Measurements from ENCODE around the gene FAH. TPM values are rescaled to one million over a fixed set of nuclear protein-coding genes. Genes with fewer than 3 reads are reported as not detected.
A peak's percentile ranks its signal among the peaks of the same experiment; 100 is the strongest.

The FAH gene
- total and polyA plus RNA-seq, 9 of the 15 experiments (the other 6 are each of a cell fraction or from before 2014, with no cell fraction given) = 66.8 to 310 (median 103) TPM

- intact Hi-C loops (cut with micrococcal nuclease) = no loop called here
- H3K27ac ChIP-seq (ENCODE audit: extremely low read depth, low read depth, low read length) = peak overlapping the region; percentile 2; the same call in 1 of the 3 replicates
- in situ Hi-C loops (cut with MboI) = no loop called here
- BruUV-seq (replicated peaks) = no TSS peak
- H3K4me3 ChIP-seq = no peak overlapping the region
- H3K4me1 ChIP-seq (replicated peaks in 1 of 2; ENCODE audit: control insufficient read depth in 2 of 2, insufficient read depth in 2 of 2, low read length in 2 of 2) = peaks cover 0 to 8% of the 10 kb centered on the region in 2 experiments; a peak in 2 of 5 replicates
- peak; percentile 60 for ATAC-seq
- ChIA-PET POLR2A (interaction anchor here (0.8 to 1.2 kb wide), 2 partner anchors 21 to 128 kb away, joined by 3 to 7 read pairs; no protein-coding TSS in a partner anchor), CTCF (ENCODE audit: low intra/inter-chr PET ratio) (no interaction called here)
- H3K9me1 ChIP-seq (ENCODE audit: control insufficient read depth, insufficient read depth, low read length) = no peaks in the 10 kb centered on the region
- H3K79me2 ChIP-seq (ENCODE audit: control insufficient read depth, insufficient read depth, low read length) = peaks cover 66% of the 10 kb centered on the region
- no peak overlapping the region for H3K9ac ChIP-seq (ENCODE audit: insufficient read depth in 1 of 2, low read depth in 2 of 2, low read length in 2 of 2)
- H3K36me3 ChIP-seq (ENCODE audit: control insufficient read depth, insufficient read depth, low read length) = no peaks in the 10 kb centered on the region; the same call in 2 of the 3 replicates
- TF ChIP-seq SPI1 (IDR thresholded peaks at IDR 0.05; ENCODE audit: borderline replicate concordance, low read depth, low read length) (peak; percentile 94), RBM25 (IDR thresholded peaks at IDR 0.05; ENCODE audit: low read depth, low read length, severe bottlenecking) (no peak)
- whole genome bisulfite sequencing (ENCODE audit: insufficient coverage, low coverage, missing lambda C conversion rate) = 43% methylated on average over 3 of the region's 3 CpGs
- no peak overlapping the region for H2AFZ ChIP-seq (ENCODE audit: low read depth, low read length)
- no peak for DNase-seq (ENCODE audit: extremely low read depth in 1 of 4, low spot score in 3 of 4)
- no peaks in the 10 kb centered on the region for H3K9me3 ChIP-seq (replicated peaks; ENCODE audit: control insufficient read depth, insufficient read depth, low read depth, low read length)
- H4K20me1 ChIP-seq (replicated peaks; ENCODE audit: control insufficient read depth, insufficient read depth, low read length) = peaks cover 5% of the 10 kb centered on the region; the same call in 1 of the 2 replicates
- no peak for FAIRE-seq
- H3K4me2 ChIP-seq (ENCODE audit: insufficient read depth, low read length) = no peak overlapping the region
- no peaks in the 10 kb centered on the region for H3K27me3 ChIP-seq (ENCODE audit: control insufficient read depth in 2 of 2, insufficient read depth in 2 of 2, low read length in 2 of 2)
These were observed 43.4 kb upstream of the FAH start for GRCh38 chr15:80109388-80109787.

- DNase-seq (ENCODE audit: extremely low read depth in 1 of 4, low spot score in 3 of 4) (no peak), FAIRE-seq (no peak), ATAC-seq (no peak)
- Histone ChIP-seq H3K9me1 (ENCODE audit: control insufficient read depth, insufficient read depth, low read length) (no peaks in the 10 kb centered on the region), H3K27me3 (ENCODE audit: control insufficient read depth in 2 of 2, insufficient read depth in 2 of 2, low read length in 2 of 2) (no peaks in the 10 kb centered on the region), H3K4me1 (replicated peaks in 1 of 2; ENCODE audit: control insufficient read depth in 2 of 2, insufficient read depth in 2 of 2, low read length in 2 of 2) (no peaks in the 10 kb centered on the region; a peak in 1 of 5 replicates), H3K27ac (ENCODE audit: extremely low read depth, low read depth, low read length) (no peak overlapping the region), H3K9ac (ENCODE audit: insufficient read depth in 1 of 2, low read depth in 2 of 2, low read length in 2 of 2) (no peak overlapping the region), H3K36me3 (ENCODE audit: control insufficient read depth, insufficient read depth, low read length) (no peaks in the 10 kb centered on the region), H4K20me1 (replicated peaks; ENCODE audit: control insufficient read depth, insufficient read depth, low read length) (peaks cover 5% of the 10 kb centered on the region; the same call in 1 of the 2 replicates), H3K4me3 (no peak overlapping the region), H3K4me2 (ENCODE audit: insufficient read depth, low read length) (no peak overlapping the region), H3K9me3 (replicated peaks; ENCODE audit: control insufficient read depth, insufficient read depth, low read depth, low read length) (no peaks in the 10 kb centered on the region), H3K79me2 (ENCODE audit: control insufficient read depth, insufficient read depth, low read length) (peaks cover 65% of the 10 kb centered on the region), H2AFZ (ENCODE audit: low read depth, low read length) (no peak overlapping the region)
- intact Hi-C loops (cut with micrococcal nuclease) (no loop called here), in situ Hi-C loops (cut with MboI) (no loop called here)
- POLR2A ChIA-PET = interaction anchor here (0.9 kb wide), 1 partner anchor 13 kb away, joined by 4 read pairs; no protein-coding TSS in a partner anchor
- BruUV-seq (replicated peaks) = no TSS peak
- CTCF ChIA-PET (ENCODE audit: low intra/inter-chr PET ratio) = no interaction called here
- TF ChIP-seq HNRNPUL1 (IDR thresholded peaks at IDR 0.05; ENCODE audit: low read length) = no peak
- TF ChIP-seq DMBX1 (CRISPR knock-in tag; IDR thresholded peaks at IDR 0.05; ENCODE audit: borderline replicate concordance) = no peak
- TF ChIP-seq ZNF780A (CRISPR knock-in tag; IDR thresholded peaks at IDR 0.05) = no peak
- no peak for TF ChIP-seq GATAD2A (IDR thresholded peaks at IDR 0.05)
- TF ChIP-seq ELF2 (CRISPR knock-in tag; IDR thresholded peaks at IDR 0.05) = no peak
- TF ChIP-seq TEAD2 (tag; IDR thresholded peaks at IDR 0.05) = no peak
- TF ChIP-seq NCOA1 (IDR thresholded peaks at IDR 0.05; ENCODE audit: low read depth) = no peak
- no peak for TF ChIP-seq MCM2 (IDR thresholded peaks at IDR 0.05; ENCODE audit: low read depth)
- TF ChIP-seq HCFC1 (IDR thresholded peaks at IDR 0.05; ENCODE audit: low read depth, low read length) = no peak
- TF ChIP-seq CEBPB (tag; IDR thresholded peaks at IDR 0.05) = no peak
- TF ChIP-seq RHOXF2B (CRISPR knock-in tag; conservative IDR thresholded peaks at IDR 0.05) = no peak
- TF ChIP-seq ATF6 (CRISPR knock-in tag; IDR thresholded peaks at IDR 0.05) = no peak
- no peak for TF ChIP-seq FOS (IDR thresholded peaks at IDR 0.05; ENCODE audit: extremely low read depth, insufficient read length)
- no peak for TF ChIP-seq PHF20 (IDR thresholded peaks at IDR 0.05; ENCODE audit: partially characterized antibody)
These were observed 41.9 kb upstream of the FAH start for GRCh38 chr15:80110920-80111319.

All from K562 (cell line).